GM23338 (cell line): ENCODE measurements around the gene COP1. TPM values are rescaled to one million over a fixed set of nuclear protein-coding genes. Genes with fewer than 3 reads are reported as not detected.

Experiments
- CREB1 ChIP-seq: fragments of 250-450 bp; sonication (Bioruptor Pico); IDR thresholded peaks from 2 replicates; pipeline ENCODE4 v1.5.0; 2020; ENCODE audit warnings: low read depth, mild to moderate bottlenecking, moderate library complexity
- CTCF ChIP-seq, 2 experiments: fragments of 200-600 bp in 1 of 2; sonication (generic) in 1 of 2; conservative IDR thresholded peaks; 2 replicates each; pipeline versions ENCODE4 v1.5.1 to v1.6.1; 2016 to 2017; ENCODE audit warnings: antibody characterized with exemption in 2 of 2, low read depth in 2 of 2, mild to moderate bottlenecking in 2 of 2, moderate library complexity in 1 of 2
- ETS1 ChIP-seq: IDR thresholded peaks from 2 replicates; pipeline ENCODE4 v1.6.1; 2016; ENCODE audit warnings: antibody characterized with exemption
- EZH2 ChIP-seq: fragments of 200-600 bp; sonication (generic); IDR thresholded peaks from one replicate; pipeline ENCODE4 v1.8.0; 2017; ENCODE audit warnings: antibody characterized with exemption, mild to moderate bottlenecking, low read depth; ENCODE audit not compliant: unreplicated experiment
- EZH2phosphoT487 ChIP-seq: fragments of 200-600 bp; sonication (generic); IDR thresholded peaks from one replicate; pipeline ENCODE4 v1.8.1; 2018; ENCODE audit warnings: antibody characterized with exemption; ENCODE audit not compliant: unreplicated experiment
- JUNB ChIP-seq: IDR thresholded peaks from one replicate; pipeline ENCODE4 v1.6.1; 2016; ENCODE audit warnings: antibody characterized with exemption; ENCODE audit not compliant: unreplicated experiment
- NANOG ChIP-seq: IDR thresholded peaks from 2 replicates; pipeline ENCODE4 v1.6.1; 2016; ENCODE audit warnings: antibody characterized with exemption, borderline replicate concordance
- STAT1 ChIP-seq: IDR thresholded peaks from one replicate; pipeline ENCODE4 v1.6.1; 2016; ENCODE audit warnings: antibody characterized with exemption; ENCODE audit not compliant: unreplicated experiment
- ZNF114 ChIP-seq: fragments of 250-450 bp; sonication (Bioruptor Pico); IDR thresholded peaks from 2 replicates; pipeline ENCODE4 v1.5.0; 2020; ENCODE audit warnings: mild to moderate bottlenecking, moderate library complexity
- ZNF331 ChIP-seq: fragments of 250-450 bp; sonication (Bioruptor Pico); IDR thresholded peaks from 2 replicates; pipeline ENCODE4 v1.5.0; 2020; ENCODE audit warnings: low read depth, mild to moderate bottlenecking, moderate library complexity
- ZNF462 ChIP-seq: fragments of 250-450 bp; sonication (Bioruptor Pico); IDR thresholded peaks from 2 replicates; pipeline ENCODE4 v1.5.0; 2020; ENCODE audit warnings: mild to moderate bottlenecking, moderate library complexity
- polyA plus RNA-seq: library from polyadenylated mRNA; unstranded; fragments of >200 nt; fragmentation: Nextera tagmentation; extraction: Ambion mirVana; gene quantifications from 2 replicates; pipeline ENCODE4 v1.2.1, GENCODE V29; 2016
- total RNA-seq: library from RNA; depleted of rRNA; stranded (reverse); fragments of >200 nt; shearing (Covaris generic); gene quantifications from 2 replicates; pipeline ENCODE4 v1.2.3, GENCODE V29; 2014

COP1 gene
- total and polyA plus RNA-seq, 2 experiments from 2014 or later = 54.0 to 54.9 TPM

GRCh38 chr1:175981128-175981527 lies 226.0 kb downstream of the COP1 start (continued):
- no peak for TF ChIP-seq ZNF462
- TF ChIP-seq ZNF114 = no peak
- no peak for TF ChIP-seq ETS1
- no peak for TF ChIP-seq EZH2phosphoT487
- TF ChIP-seq NANOG = no peak
- TF ChIP-seq STAT1 = no peak
- no peak for TF ChIP-seq EZH2
- TF ChIP-seq JUNB = no peak
- no peak for TF ChIP-seq CTCF (conservative IDR thresholded peaks at IDR 0.05; ENCODE audit: low read depth in 2 of 2)
- no peak for TF ChIP-seq ZNF331 (CRISPR knock-in tag)
- TF ChIP-seq CREB1 (CRISPR knock-in tag) = no peak
